ENCODE results near the gene KCNG2. TPM values are rescaled to one million over a fixed set of nuclear protein-coding genes. Genes with fewer than 3 reads are reported as not detected.

Gene KCNG2
- total and polyA plus RNA-seq, 10 of the 15 experiments (the other 5 are each of a cell fraction or from before 2014, with no cell fraction given) = 0.20 to 0.23 TPM; not detected in 8

GRCh38 chr18:79800371-79801180 is 2.8 kb downstream of the KCNG2 start:
- ChIA-PET SMC1A (ENCODE audit: uncharacterized antibody, unreplicated experiment) (no interaction called here), RAD21 (ENCODE audit: unreplicated experiment) (no interaction called here), CTCF (interaction anchor here (0.6 kb wide), 1 partner anchor 40 kb away, joined by 3 read pairs; no protein-coding TSS in a partner anchor), POLR2A (no interaction called here)
- no peaks in the 10 kb centered on the region for H3K36me3 ChIP-seq (ENCODE audit: control insufficient read depth in 2 of 2, insufficient read depth in 2 of 2, low read length in 1 of 2)
- intact Hi-C loops (cut with micrococcal nuclease; ENCODE audit: unreplicated experiment) (no loop called here), in situ Hi-C loops (cut with MboI) (no loop called here)
- no peak overlapping the region for H3K4me3 ChIP-seq
- TF ChIP-seq MYB (IDR thresholded peaks at IDR 0.05; ENCODE audit: borderline replicate concordance, low read depth, low read length) (no peak), E2F8 (IDR thresholded peaks at IDR 0.05; ENCODE audit: low read depth, partially characterized antibody) (no peak), RFX5 (IDR thresholded peaks at IDR 0.05; ENCODE audit: low read depth, low read length) (no peak), CEBPZ (IDR thresholded peaks at IDR 0.05; ENCODE audit: low read depth, low read length) (no peak), ELK1 (IDR thresholded peaks at IDR 0.05; ENCODE audit: low read depth, low read length) (no peak), PKNOX1 (IDR thresholded peaks at IDR 0.05) (no peak), USF2 (IDR thresholded peaks at IDR 0.05; ENCODE audit: borderline replicate concordance, low read depth, low read length) (no peak), SREBF1 (IDR thresholded peaks at IDR 0.05; ENCODE audit: low read length) (no peak), ZBTB33 (IDR thresholded peaks at IDR 0.05) (no peak), KLF5 (IDR thresholded peaks at IDR 0.05; ENCODE audit: partially characterized antibody) (no peak), MTA2 (IDR thresholded peaks at IDR 0.05; ENCODE audit: low read depth) (no peak)
- 71% methylated on average over 37 of the region's 39 CpGs for WGBS (ENCODE audit: insufficient coverage, insufficient replicate concordance, low lambda C conversion rate, missing lambda C conversion rate)
- ATAC-seq = no peak
- FAIRE-seq = no peak
- no peaks in the 10 kb centered on the region for H3K9me3 ChIP-seq (replicated peaks; ENCODE audit: control insufficient read depth, insufficient read depth, low read length)
- no peak overlapping the region for H3K27ac ChIP-seq (ENCODE audit: control insufficient read depth, insufficient read depth)
- no peaks in the 10 kb centered on the region for H3K79me2 ChIP-seq (ENCODE audit: control insufficient read depth, insufficient read depth, low read length)
- H2AFZ ChIP-seq (ENCODE audit: control insufficient read depth, low read depth, low read length) = no peak overlapping the region
- no peaks in the 10 kb centered on the region for H3K4me1 ChIP-seq (ENCODE audit: control insufficient read depth, insufficient read depth, low read length)
- no peaks in the 10 kb centered on the region for H4K20me1 ChIP-seq (ENCODE audit: control insufficient read depth, insufficient read depth)
- no TSS peak for BruUV-seq (replicated peaks)
- no peak for DNase-seq (ENCODE audit: low read depth, low spot score)
- H3K9ac ChIP-seq (ENCODE audit: control insufficient read depth, insufficient read depth, low read length) = no peak overlapping the region
- H3K4me2 ChIP-seq (ENCODE audit: control insufficient read depth, insufficient read depth) = no peak overlapping the region
- peaks cover 0 to 4% of the 10 kb centered on the region in 2 experiments; a peak in 3 of 4 replicates for H3K27me3 ChIP-seq (replicated peaks in 1 of 2; ENCODE audit: control insufficient read depth in 2 of 2, insufficient read depth in 2 of 2, low read length in 1 of 2)

Measured in GM12878 (cell line).